ENCODE measurements around the gene TMEM134. TPM values are rescaled to one million over a fixed set of nuclear protein-coding genes. Genes with fewer than 3 reads are reported as not detected.

Gene TMEM134
- total and polyA plus RNA-seq, 2 experiments from 2014 or later: 13.4 to 103 TPM

- Histone ChIP-seq H3F3A (ENCODE audit: insufficient read depth) (no peaks in the 10 kb centered on the region), H2AFZ (no peak overlapping the region), H3K9me2 (ENCODE audit: insufficient read depth) (no peaks in the 10 kb centered on the region), H3K4me2 (ENCODE audit: unreplicated experiment) (no peak overlapping the region), H3K27me3 (replicated peaks; ENCODE audit: insufficient read depth) (no peaks in the 10 kb centered on the region), H4K20me1 (ENCODE audit: insufficient read depth) (no peaks in the 10 kb centered on the region), H3K9ac (no peak overlapping the region), H3K79me2 (ENCODE audit: insufficient read depth) (no peaks in the 10 kb centered on the region), H3K4me3 (no peak overlapping the region), H3K27ac (no peak overlapping the region), H3K4me1 (ENCODE audit: insufficient read depth) (no peaks in the 10 kb centered on the region), H3K36me3 (ENCODE audit: low read depth) (no peaks in the 10 kb centered on the region), H3K9me3 (ENCODE audit: low read depth) (no peaks in the 10 kb centered on the region)
- in situ Hi-C loops (cut with MboI): no loop called here
- 69 to 82% methylated on average over 19 of the region's 19 CpGs for WGBS, 2 experiments (ENCODE audit: low coverage in 1 of 2, low lambda C conversion rate in 2 of 2, missing lambda C conversion rate in 2 of 2)
- no peak for DNase-seq
- no peak for TF ChIP-seq EZH2 (IDR thresholded peaks at IDR 0.05; ENCODE audit: insufficient read depth, poor library complexity, severe bottlenecking)
- TF ChIP-seq EZH2phosphoT487 (IDR thresholded peaks at IDR 0.05; ENCODE audit: insufficient read depth, low read depth): no peak
These were observed 10.8 kb downstream of the TMEM134 start for GRCh38 chr11:67458266-67458665.

DNA sequence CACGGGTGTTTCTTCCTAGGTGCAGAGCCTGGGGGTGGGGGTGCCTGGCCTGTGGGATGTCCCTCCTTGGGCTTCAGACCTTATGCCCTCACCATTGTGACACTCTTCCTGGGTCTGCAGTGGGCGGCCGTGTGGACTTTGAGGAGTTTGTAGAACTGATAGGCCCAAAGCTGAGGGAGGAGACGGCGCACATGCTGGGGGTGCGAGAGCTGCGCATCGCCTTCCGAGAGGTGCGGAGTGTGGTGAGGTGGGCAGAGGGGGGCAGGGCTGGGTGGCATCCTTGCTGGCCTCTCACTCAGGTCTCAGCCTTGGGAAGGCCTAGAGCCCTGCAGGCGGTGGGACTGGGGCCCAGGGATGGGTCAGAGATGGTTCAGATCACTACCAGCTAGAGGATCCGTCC lies 11.6 kb downstream of the TMEM134 start:
- Histone ChIP-seq H3K9me3 (ENCODE audit: low read depth) (no peaks in the 10 kb centered on the region), H2AFZ (no peak overlapping the region), H3K4me3 (no peak overlapping the region), H3K27ac (no peak overlapping the region), H3K9ac (no peak overlapping the region), H3K27me3 (replicated peaks; ENCODE audit: insufficient read depth) (no peaks in the 10 kb centered on the region), H3K4me1 (ENCODE audit: insufficient read depth) (no peaks in the 10 kb centered on the region), H3K4me2 (ENCODE audit: unreplicated experiment) (no peak overlapping the region), H4K20me1 (ENCODE audit: insufficient read depth) (no peaks in the 10 kb centered on the region), H3F3A (ENCODE audit: insufficient read depth) (no peaks in the 10 kb centered on the region), H3K79me2 (ENCODE audit: insufficient read depth) (no peaks in the 10 kb centered on the region), H3K9me2 (ENCODE audit: insufficient read depth) (no peaks in the 10 kb centered on the region), H3K36me3 (ENCODE audit: low read depth) (no peaks in the 10 kb centered on the region)
- TF ChIP-seq EZH2 (IDR thresholded peaks at IDR 0.05; ENCODE audit: insufficient read depth, poor library complexity, severe bottlenecking) (no peak), EZH2phosphoT487 (IDR thresholded peaks at IDR 0.05; ENCODE audit: insufficient read depth, low read depth) (no peak)
- WGBS, 2 experiments (ENCODE audit: low coverage in 1 of 2, low lambda C conversion rate in 2 of 2, missing lambda C conversion rate in 2 of 2): 81 to 82% methylated on average over 11 to 12 of the region's 12 CpGs
- in situ Hi-C loops (cut with MboI): no loop called here
- no peak for DNase-seq

GRCh38 chr11:67456068-67456705 lies 12.9 kb downstream of the TMEM134 start:
- H3K4me3 ChIP-seq: no peak overlapping the region
- no peak for DNase-seq
- in situ Hi-C loops (cut with MboI): no loop called here
- 72 to 76% methylated on average over 23 of the region's 25 CpGs for WGBS, 2 experiments (ENCODE audit: low coverage in 1 of 2, low lambda C conversion rate in 2 of 2, missing lambda C conversion rate in 2 of 2)
- no peaks in the 10 kb centered on the region for H3K9me2 ChIP-seq (ENCODE audit: insufficient read depth)
- H4K20me1 ChIP-seq (ENCODE audit: insufficient read depth): no peaks in the 10 kb centered on the region
- H3K79me2 ChIP-seq (ENCODE audit: insufficient read depth): no peaks in the 10 kb centered on the region
- H3K9me3 ChIP-seq (ENCODE audit: low read depth): no peaks in the 10 kb centered on the region
- no peaks in the 10 kb centered on the region for H3K36me3 ChIP-seq (ENCODE audit: low read depth)
- H3K9ac ChIP-seq: no peak overlapping the region
- H3K27ac ChIP-seq: no peak overlapping the region
- no peak overlapping the region for H3K4me2 ChIP-seq (ENCODE audit: unreplicated experiment)
- H3K27me3 ChIP-seq (replicated peaks; ENCODE audit: insufficient read depth): no peaks in the 10 kb centered on the region
- H3K4me1 ChIP-seq (ENCODE audit: insufficient read depth): no peaks in the 10 kb centered on the region
- no peaks in the 10 kb centered on the region for H3F3A ChIP-seq (ENCODE audit: insufficient read depth)
- TF ChIP-seq EZH2 (IDR thresholded peaks at IDR 0.05; ENCODE audit: insufficient read depth, poor library complexity, severe bottlenecking) (no peak), EZH2phosphoT487 (IDR thresholded peaks at IDR 0.05; ENCODE audit: insufficient read depth, low read depth) (no peak)
- no peak overlapping the region for H2AFZ ChIP-seq

DNA sequence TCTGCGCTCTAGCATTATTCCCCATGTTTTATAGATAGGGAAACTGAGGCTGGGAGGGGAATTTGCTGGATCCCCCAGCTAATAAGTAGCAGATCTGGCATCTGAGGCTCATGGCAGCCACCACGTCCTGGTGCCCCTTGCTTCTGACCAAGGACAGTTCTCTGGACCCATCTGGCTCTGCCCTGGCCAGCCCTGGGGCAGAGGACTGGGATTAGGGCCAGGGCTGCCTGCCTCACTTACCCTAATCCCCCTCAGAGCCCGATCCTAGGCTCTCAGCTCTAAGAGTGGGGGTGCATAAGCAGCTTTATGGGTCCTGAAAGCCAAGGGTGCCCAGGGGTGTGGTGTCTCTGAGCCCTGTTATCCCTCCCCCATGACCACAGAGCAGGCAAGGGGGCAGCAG lies 14.0 kb downstream of the TMEM134 start, which contains the start of gene CABP4:
Gene CABP4, plus strand, starts transcription at position 301 of the 400 bp plus-strand sequence. Its CDS starts 70 bp downstream, at position 371.
- no peak within 1 kb of the TSS for H2AFZ ChIP-seq
- WGBS, 2 experiments (ENCODE audit: low coverage in 1 of 2, low lambda C conversion rate in 2 of 2, missing lambda C conversion rate in 2 of 2): 61 to 71% methylated on average over 3 of the region's 3 CpGs

More for the DNA sequence above, 14.0 kb downstream of the TMEM134 start, which contains the start of gene CABP4:
- no peak within 1 kb of the TSS for H3K4me3 ChIP-seq
- TF ChIP-seq EZH2phosphoT487 (IDR thresholded peaks at IDR 0.05; ENCODE audit: insufficient read depth, low read depth): no peak
- TF ChIP-seq EZH2 (IDR thresholded peaks at IDR 0.05; ENCODE audit: insufficient read depth, poor library complexity, severe bottlenecking): no peak
- no peak for DNase-seq
- no peaks in the 10 kb centered on the region for H3K36me3 ChIP-seq (ENCODE audit: low read depth)
- H3K9me3 ChIP-seq (ENCODE audit: low read depth): no peaks in the 10 kb centered on the region
- H3K79me2 ChIP-seq (ENCODE audit: insufficient read depth): no peaks in the 10 kb centered on the region
- H3K27ac ChIP-seq: no peak within 1 kb of the TSS
- no peaks in the 10 kb centered on the region for H4K20me1 ChIP-seq (ENCODE audit: insufficient read depth)
- in situ Hi-C loops (cut with MboI): no loop called here
- H3K9ac ChIP-seq: no peak within 1 kb of the TSS
- no peaks in the 10 kb centered on the region for H3F3A ChIP-seq (ENCODE audit: insufficient read depth)
- no peaks in the 10 kb centered on the region for H3K27me3 ChIP-seq (replicated peaks; ENCODE audit: insufficient read depth)
- no peaks in the 10 kb centered on the region for H3K9me2 ChIP-seq (ENCODE audit: insufficient read depth)
- no peaks in the 10 kb centered on the region for H3K4me1 ChIP-seq (ENCODE audit: insufficient read depth)
- H3K4me2 ChIP-seq (ENCODE audit: unreplicated experiment): no peak within 1 kb of the TSS

Data from GM23248 (cell line).